NCI-H146 (cell line): Measurements from ENCODE around the gene SIRT7.
A peak's percentile ranks its signal among the peaks of the same experiment; 100 is the strongest.

Experiments used
- DNase-seq: peaks from one replicate; lab custom pipeline; 2025; lab: John Stamatoyannopoulos, UW

Gene SIRT7

DNA sequence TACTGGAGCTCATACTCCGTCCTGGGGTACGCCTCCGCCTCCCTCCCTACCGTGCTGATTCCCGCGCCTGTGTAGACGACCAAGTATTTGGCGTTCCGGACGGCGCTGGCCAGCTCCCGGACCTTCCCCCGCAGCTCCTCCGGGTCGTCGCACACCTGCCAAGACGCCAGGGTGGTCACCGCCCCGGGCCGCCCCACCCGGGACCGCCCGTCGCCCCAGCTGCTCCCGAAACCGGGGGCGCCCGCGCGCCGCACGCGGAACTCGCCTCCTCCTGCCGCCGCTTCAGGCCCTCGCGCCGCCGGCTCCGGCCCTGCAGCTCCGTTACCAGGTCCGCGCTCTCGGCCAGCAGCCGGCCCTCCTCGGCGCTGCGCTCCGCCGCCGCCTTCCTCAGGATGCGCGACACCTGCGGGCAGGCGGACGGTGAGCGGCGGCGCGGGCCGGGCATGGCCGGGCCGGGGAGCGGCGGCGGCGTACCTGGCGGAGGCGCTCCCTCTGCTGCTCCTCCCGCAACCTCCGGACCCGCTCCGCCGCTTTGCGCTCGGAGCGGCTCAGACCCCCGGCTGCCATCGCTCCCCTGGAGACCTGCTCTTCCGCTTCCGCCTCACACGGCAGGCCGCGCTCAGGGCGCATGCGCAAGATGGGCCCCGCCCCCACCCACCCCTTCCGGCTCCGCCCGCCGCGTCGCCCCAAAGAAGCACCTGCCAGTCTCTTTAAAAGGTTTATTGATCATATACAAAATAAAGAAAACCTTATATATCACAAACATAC lies at the start of gene SIRT7:
SIRT7 (minus strand) TSS at position 612 of the 768 bp plus-strand sequence; CDS start at position 567, 45 bp downstream.
- DNase-seq = peak; percentile 83

GRCh38 chr17:81967244-81967532 lies 49.2 kb upstream of the SIRT7 start:
- no peak for DNase-seq

DNA sequence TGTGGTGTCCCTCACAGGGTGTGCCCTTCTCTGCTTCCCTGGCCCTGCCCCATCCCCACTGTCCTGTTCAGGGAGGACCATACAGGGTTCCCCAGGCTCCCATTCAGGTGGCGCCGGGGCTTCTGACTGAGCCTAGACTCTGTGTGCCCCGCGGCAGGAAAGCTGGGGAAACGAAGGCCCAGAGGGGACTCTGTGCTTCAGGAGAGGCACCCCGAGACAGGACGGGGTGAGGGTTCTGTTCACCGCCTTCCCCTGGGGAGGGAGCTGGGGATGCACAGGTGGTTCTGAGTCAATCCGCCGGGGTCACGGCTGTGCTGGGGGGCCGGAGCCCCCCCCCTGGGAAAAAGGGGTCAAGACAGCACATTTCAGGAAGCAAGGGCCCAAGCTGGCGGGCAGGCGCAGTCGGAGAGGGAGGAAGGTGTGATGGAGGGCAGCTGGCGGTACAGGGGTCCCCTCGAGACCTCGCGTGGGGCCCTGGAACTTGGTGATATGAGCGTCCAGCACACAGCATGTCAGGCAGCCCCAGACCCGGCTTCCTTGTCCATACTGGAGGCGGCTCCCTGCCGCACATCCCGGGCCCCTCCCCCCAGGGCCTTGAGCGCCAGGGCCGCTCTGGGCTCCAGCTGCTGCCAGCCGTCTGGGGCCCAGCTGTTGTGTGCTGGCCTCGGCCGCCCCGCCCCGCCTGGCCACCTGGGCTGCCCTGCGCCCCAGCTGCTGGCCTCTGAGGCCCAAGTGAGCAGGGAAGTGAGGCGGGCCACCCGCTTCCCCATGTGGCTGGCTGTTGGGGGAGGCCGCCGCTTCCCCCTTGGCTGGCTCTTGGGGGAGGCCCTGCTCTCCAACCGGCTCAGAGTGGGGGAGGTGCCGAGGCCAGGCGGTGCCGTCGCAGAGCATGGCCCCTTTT lies 48.6 kb upstream of the SIRT7 start:
- peak; percentile 41 for DNase-seq

DNA sequence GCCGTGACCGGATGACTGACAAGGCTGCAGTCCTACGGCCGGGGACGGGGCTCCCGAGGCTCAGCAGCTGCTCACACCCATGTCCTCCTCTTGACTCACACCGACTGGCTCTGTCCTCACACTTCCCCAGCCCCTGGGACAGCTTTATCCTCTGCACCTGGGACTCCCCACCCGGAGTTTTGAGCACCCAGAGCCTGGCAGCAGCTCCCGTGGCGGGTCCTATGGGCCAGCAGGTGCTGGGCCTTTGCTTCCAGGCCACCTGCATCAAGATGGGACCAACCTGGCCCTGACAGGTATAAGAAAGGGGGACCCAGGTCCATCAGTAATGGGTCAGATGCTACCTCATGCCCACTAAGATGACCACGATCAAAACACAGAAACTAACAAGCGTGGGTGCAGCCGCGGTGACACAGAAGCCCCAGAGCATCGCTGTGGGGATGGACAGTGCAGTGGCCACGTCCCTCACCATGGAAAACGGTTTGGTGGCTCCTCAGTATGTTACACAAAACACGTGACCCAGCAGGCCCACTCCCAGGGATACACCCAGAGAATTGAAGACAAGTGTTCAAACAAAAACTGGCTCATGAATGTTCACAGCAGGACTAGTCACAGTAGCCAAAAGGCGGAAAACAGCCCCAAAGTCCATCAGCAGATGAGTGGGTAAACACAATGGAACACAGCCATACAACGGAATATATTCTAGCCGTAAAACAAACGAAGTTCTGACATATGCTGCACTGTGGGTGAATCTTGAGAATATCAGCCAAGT lies 46.3 kb upstream of the SIRT7 start:
- DNase-seq = no peak

- DNase-seq = no peak
Measured at GRCh38 chr17:81962499-81963441, 44.8 kb upstream of the SIRT7 start.

DNA sequence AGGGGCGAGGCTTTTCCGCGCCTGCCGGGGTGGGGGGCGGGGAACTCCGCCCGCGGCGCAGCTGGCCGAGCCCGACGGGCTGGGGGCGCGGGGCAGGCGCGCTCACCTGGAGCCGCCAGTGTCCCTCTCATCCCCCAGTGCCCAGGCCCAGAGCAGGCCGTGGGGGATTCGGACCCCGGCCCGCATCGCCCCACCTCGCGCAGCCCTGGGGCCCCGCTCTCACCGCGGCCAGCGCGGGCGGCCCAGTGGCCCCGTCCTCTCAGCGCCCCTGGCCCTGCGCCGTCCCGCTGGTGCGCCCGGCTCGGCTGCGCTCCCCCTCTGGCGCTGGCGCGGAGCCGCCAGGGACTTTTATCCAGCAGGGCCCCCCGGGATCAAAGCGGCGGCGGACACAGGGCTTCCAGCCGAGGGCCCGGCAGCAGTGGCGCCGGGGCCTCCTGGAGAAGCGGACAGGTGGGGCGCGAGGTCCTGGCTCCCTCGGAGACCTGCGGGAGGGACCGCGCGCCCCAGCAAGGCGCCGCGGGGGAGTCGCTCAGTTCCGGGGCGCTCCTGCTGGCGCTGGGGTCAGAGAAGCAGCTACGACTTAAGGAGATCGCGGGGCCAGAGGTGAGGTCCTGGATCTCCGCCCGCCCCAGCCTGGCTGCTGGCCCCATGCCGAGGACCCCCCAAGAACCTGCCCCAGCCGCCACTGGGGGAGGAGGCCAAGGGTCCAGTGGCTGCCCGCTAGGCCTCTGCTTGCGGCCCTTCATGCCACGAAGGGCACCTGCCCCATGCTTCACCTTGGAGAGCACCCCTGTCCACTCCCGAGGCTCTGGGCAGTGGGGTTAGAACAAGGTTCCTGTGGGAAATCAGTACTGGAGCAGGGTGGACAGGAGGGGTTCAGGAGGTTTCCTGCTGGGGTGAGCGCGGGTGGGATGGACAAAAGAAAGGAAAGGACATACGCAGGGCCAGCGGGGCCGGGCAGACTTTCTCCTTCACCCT lies 43.8 kb upstream of the SIRT7 start:
- no peak for DNase-seq

GRCh38 chr17:81961087-81961511 lies 43.1 kb upstream of the SIRT7 start, which contains the start of gene NOTUM:
Gene NOTUM, minus strand, starts transcription at chr17:81961187. Its CDS starts 278 bp downstream, at chr17:81960909.
- no peak for DNase-seq

DNA sequence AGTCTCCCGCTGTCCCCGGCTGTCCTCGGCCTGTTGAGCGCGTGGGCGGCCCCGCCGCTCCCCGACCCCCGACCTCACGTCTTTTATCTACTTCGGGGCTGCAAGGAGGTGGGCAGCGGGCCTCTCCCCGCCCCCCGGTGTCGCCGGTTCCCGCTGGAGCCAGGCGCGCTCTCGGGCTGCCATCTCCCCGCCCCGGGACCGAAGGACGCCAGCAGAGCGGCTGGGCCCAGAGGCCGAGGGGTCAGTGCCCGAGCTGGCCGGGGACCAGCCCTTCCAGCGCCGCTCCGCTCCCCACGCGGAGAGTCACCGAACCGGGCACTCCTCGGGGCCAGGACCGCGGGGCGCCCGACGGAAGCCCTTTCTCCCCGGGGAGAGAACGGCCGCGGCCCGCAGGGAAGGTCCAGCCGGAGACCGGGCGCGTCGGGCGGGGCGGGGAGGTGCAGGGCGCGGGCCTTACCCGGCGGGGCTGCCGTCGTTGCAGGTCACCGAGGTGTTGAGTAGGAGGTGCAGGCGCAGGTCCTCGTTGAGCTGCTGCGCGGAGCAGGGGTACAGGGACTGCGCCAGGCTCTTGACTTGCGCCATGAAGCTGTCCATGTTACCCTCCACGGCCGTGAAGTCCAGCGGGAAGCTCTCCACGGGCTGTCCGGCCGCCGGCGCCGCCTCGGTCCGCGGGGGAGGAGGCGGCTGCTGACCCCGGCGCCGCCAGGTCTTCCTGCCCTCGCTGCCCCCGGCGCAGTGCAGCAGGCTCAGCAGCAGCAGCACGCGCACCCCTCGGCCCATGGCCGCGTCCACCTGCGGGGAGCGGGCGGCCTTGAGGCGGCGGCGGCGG lies 42.4 kb upstream of the SIRT7 start:
- DNase-seq = peak; percentile 41

DNA sequence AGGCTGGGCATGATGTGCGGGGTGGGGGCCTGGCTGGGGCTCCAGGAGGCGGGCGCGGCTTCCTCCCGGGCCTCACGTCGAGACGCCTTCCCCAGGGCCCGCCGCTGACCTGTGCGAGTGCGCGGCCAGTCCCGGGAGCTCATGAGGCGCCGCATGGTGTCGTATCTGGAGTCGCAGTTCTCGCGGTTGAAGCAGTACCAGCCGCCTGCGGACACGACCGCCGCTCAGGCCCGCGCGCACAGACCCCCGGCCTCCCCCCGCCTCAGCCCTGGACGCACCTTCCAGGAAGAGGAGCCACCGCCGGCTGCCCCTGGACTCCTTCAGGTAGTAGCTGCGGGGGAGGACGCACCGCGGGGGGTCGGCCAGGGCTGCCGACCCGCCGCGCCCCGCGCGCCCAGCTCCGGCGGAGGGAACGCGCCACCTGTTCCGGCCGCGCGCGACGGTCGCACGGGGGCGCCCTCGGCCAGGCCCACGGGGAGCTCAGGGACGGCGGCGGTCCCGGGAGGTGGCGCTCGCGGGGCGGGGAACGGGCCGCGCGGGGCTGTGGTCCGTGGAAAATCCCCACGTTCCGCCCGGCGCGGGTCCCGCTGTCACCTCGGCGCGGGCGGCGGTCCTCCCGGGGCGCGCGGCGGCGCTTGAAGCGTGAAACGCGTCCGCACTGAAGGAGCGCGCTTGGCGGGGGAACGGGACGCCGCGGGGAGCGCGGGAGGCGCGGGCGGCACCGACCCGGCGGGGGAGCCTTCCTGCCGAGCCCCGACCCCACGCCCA lies 41.6 kb upstream of the SIRT7 start:
- DNase-seq = peak; percentile 63

- DNase-seq = no peak
Measured at GRCh38 chr17:81958633-81959342, 40.8 kb upstream of the SIRT7 start.

- no peak for DNase-seq
Measured at GRCh38 chr17:81957691-81958432, 39.9 kb upstream of the SIRT7 start.

- no peak for DNase-seq
Measured at GRCh38 chr17:81956607-81957589, 38.9 kb upstream of the SIRT7 start.

GRCh38 chr17:81955756-81956544 lies 38.0 kb upstream of the SIRT7 start:
- no peak for DNase-seq

- no peak for DNase-seq
Measured at GRCh38 chr17:81955058-81955681, 37.2 kb upstream of the SIRT7 start.
